Right hindlimb (tissue), 1 donor: ENCODE results near the gene KIF6.
A peak's percentile ranks its signal among the peaks of the same experiment; 100 is the strongest.

ENCODE experiments used
- DNase-seq: peaks from one replicate; pipeline ENCODE4 v3.0.0-alpha.2; 2018

KIF6 gene

GRCh38 chr6:39440039-39440426 is 285.2 kb downstream of the KIF6 start:
- DNase-seq, result no peak

DNA sequence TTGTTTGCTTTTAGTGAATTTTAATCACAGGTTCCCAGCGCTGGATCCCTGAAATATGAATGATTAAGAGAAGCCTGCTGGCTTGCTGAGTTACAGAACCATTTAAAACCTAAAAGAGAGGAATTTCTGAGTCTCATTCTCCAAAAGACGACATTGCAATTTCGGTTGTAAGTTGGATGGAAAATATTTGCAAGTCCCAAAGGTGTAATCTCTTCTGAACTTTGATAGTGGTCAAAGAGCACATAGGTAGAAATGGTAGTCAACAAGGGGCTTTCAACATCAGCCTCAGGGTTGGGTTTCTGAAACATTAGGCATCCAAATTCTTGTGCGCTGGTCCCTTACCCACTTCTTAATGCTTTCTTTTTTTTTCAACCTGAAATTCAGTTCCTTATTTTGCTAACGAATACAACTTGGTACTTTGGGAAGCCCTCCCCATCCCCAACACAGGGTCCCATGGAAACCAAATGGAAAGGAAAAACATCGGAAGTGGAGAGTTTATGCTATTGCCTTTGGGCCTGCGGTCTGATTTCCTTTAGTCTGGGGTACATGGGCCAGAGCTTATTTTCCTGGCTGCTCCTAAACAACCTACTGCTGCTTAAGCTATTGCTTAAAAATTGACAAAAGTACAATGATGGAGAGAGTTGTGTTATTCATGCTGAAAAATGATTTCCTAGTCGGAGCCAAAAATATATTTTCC is 285.7 kb downstream of the KIF6 start:
- no peak for DNase-seq

- DNase-seq, result no peak
Observed at GRCh38 chr6:39433630-39434029, 291.6 kb downstream of the KIF6 start.

DNA sequence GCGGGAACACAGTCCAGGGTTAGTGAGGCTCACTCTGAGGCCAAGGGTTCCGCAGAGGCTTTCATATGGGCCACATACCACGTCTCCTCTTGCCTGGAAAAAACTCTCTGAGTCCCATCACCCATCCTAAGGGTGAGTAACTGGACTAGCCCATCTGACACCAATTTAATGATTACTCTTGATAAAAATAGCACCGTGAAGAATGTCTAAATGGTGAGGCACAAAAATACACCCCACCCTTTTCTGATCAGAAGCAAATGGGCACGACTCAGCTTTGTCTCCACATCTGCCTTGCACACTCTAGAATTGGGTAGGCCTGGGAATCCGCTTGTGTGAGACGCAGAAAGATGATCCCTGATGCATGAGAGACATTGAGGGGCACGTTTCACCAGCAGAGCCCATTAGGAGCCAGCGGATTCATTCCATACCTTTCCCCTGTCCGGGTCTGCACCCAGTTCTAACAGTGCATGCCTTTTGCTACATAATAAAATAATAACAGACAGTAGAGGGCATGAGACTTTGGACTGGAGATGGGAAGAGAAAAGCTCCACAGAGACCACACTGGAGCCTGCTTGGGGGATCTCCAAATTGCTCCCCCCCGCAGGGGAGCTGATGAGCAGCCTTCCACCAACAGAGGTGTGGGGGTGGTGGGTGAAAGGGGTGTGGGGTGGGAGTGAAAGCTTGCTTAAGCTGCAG is 292.7 kb downstream of the KIF6 start:
- no peak for DNase-seq

GRCh38 chr6:39430871-39431523 is 294.2 kb downstream of the KIF6 start:
- DNase-seq, result peak; percentile 51

- no peak for DNase-seq
Observed at GRCh38 chr6:39430446-39430845, 294.8 kb downstream of the KIF6 start.

GRCh38 chr6:39428816-39429215 is 296.4 kb downstream of the KIF6 start:
- no peak for DNase-seq

- DNase-seq, result no peak
Observed at GRCh38 chr6:39428152-39428551, 297.1 kb downstream of the KIF6 start.

GRCh38 chr6:39426073-39426456 is 299.1 kb downstream of the KIF6 start:
- DNase-seq, result no peak

GRCh38 chr6:39425346-39426072 is 299.7 kb downstream of the KIF6 start:
- DNase-seq, result no peak

DNA sequence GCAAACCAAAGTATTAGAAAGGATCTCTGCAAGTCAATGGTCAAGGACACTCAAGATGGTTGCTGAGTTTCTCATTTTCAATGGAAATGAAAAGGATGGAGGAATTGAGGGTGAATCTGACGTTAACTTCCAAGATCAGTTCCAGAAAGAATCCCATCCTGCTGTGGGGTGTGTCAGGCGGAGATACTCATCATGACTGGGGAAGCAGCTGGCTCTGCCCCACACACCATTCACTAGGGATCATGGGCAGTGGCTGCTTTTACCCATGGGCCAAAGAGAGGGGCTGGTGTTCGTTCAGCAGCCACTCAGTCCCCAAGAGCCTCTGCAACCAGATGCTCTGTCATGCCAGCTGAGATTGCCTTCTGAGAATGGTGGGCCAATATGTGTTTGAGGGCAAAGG is 300.4 kb downstream of the KIF6 start:
- no peak for DNase-seq

GRCh38 chr6:39422238-39422637 is 303.0 kb downstream of the KIF6 start:
- DNase-seq, result peak; percentile 76

DNA sequence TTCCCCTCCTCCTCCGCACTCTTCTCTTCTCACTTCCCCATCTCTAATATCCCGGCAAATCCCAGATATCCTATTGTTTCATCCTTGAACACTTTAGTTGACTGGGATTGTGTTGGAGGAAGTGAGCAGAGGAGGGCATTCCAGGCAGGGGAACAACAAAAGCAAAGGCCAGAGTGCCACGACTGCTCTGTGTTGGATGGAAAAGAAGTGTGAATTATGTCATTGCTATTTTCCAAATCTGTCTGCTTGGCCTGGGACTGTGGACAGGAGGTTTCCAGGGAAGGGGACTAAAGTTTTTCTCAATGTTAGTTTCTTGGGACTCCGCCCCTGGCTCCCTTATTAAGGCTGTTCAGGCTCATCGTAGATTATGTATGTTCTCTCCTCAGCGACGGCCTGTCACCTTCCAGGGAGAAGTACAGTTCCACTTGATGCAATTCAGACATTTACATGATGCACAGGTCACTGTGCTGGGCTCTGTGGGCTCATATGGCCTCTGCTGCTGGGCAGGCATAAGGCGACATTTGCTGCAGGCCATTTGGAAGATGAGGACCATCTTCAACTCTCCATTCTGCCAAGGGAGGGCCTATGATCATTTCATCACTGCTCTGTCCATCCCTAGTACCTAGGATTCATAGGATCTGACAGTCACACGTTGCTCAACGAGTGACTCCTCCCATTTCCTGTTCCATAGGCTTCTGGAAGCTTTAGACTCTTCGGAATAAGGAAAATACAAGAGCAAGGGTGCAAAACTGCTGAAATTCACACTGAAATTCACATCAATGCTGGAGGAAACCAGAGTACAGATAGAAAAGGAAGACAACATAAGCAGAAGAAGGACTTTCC is 303.6 kb downstream of the KIF6 start:
- DNase-seq, result no peak

DNA sequence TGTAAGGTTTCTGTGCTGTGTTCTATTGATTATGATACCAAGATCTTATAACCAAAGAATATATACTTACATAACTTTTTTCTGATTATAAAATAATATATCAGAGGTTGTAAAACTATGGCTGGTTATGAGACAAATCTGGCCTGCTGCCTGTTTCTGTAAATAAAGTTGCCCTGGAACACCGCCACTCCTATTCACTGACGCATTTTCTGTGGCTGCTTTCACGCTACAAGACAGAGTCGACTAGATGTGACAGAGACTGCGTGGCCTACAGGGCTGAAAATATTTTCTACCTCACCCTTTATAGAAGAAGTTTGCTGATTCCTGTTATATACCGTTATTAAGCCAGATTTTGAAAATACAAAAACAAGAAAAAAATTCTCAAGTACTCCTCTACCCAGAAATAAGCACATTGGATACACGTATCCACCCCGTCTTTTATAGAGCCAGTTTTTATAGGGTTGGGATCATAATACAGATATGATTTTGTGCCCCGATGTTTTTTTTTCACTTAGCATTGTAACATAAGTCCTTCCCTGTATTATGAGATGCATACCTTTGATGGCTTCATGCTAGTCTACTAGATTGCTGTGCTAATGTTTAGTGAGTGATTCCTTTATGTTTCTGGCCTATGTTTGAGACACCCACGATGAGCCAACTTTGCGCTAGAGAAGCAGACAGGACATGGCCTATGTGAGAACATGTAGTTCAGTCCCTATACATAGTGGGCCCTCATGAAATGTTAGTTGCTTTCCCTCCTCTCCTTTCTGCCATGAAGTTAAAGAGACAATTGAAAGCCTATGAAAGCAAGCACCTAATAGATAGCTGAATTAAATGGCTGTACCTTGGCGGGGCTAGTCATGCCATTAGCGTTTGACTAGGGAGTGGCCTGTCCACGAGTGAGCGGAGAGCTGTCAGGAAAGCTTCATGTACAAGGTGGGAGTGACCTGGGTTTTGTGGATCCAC is 304.6 kb downstream of the KIF6 start:
- peak; percentile 45 for DNase-seq

- no peak for DNase-seq
Observed at GRCh38 chr6:39419607-39420006, 305.6 kb downstream of the KIF6 start.

- DNase-seq, result no peak
Observed at GRCh38 chr6:39417440-39417839, 307.8 kb downstream of the KIF6 start.

DNA sequence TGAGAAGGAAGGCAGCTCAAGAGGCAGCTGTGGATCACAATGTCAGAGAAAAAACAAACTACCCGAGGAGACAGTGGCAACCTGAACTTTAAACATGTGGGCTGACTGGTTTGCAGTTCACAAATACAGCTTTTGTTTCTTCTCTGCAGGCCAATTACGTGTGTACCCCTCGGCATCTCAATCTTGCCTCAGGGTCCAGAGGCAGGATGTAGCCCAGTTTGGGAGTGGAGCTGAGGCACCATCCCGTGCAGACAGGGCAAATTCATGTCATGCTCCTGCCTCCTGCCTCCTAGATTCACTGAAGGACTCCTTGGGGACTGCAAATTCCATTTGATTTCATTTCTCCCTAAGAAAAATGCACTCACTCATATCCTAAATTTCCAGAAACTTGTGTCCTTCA is 308.5 kb downstream of the KIF6 start:
- no peak for DNase-seq

- no peak for DNase-seq
Observed at GRCh38 chr6:39416026-39416425, 309.2 kb downstream of the KIF6 start.

- DNase-seq, result no peak
Observed at GRCh38 chr6:39415482-39415881, 309.7 kb downstream of the KIF6 start.

GRCh38 chr6:39411465-39411864 is 313.7 kb downstream of the KIF6 start:
- no peak for DNase-seq

DNA sequence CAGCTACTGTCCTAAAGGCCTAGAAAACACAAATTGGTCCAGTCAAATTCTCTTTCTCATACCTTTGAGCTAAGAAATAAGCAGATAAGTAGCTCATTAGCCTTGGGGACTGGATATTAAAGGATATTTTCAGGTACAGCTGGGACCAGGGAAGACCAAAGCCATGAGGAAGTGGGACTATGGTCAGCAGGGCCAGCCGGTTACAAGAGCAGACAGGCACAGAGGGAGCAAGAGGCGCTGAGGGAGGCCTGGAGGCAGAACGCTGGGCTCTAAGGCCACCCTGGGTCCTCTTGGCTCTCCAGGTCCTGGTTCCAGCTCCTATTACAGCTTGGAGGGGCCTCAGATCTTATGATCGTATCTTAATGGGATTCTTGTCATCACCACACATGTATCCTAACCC is 314.2 kb downstream of the KIF6 start:
- no peak for DNase-seq
